GM19099 (cell line): Measurements from ENCODE around the gene WDR59.

Experiments
- POLR2A ChIP-seq: IDR thresholded peaks from 3 replicates; pipeline ENCODE4 v1.6.1; 2011; ENCODE audit warnings: low read depth; ENCODE audit not compliant: insufficient read length; ENCODE audit errors: extremely low read depth

The WDR59 gene

GRCh38 chr16:74865922-74866598 lies 118.9 kb downstream of the WDR59 start:
- TF ChIP-seq POLR2A: no peak

DNA sequence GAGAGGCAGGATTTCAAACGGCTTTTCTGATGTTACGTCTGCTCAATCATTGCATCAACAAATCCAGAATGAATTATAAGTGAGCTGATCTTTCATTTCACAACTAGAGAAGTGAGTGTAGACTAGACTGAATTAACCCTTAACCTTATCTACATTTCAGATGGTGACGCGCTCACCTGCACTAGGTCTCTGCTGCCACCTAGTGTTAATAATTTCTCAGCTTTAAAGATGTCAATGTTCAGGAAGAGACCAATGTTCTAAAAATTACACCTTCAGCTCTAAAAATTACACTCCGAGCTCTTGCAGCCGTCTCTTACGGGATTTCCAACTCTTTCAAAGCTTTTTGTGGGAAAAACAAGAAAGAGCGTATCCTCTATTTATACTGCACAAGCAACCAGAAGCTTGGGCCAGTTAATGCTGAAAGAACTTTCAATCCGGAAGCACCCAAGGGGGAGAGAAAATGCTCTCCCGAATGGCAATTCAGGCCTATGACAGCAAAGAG lies 122.1 kb downstream of the WDR59 start:
- no peak for TF ChIP-seq POLR2A

DNA sequence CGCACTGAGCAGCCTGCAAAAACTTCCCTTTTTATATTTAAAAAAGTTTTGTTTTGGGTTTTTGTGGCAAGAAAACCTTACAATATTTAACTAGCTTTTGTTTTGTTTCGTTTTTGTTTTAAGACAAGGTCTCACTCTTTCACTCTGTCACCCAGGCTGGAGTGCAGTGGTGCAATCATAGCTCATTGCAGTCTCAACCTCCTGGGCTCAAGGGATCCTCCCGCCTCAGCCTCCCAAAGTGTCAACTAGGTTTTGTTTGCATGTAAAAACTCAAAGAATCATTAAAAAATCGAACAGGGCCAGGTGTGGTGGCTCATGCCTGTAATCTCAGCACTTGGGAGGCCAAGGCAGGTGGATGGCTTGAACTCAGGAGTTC lies 132.4 kb downstream of the WDR59 start:
- TF ChIP-seq POLR2A: no peak

- no peak for TF ChIP-seq POLR2A
These were observed 134.9 kb downstream of the WDR59 start for GRCh38 chr16:74850027-74850426.

- TF ChIP-seq POLR2A: no peak
These were observed 137.7 kb downstream of the WDR59 start for GRCh38 chr16:74847202-74847601.

DNA sequence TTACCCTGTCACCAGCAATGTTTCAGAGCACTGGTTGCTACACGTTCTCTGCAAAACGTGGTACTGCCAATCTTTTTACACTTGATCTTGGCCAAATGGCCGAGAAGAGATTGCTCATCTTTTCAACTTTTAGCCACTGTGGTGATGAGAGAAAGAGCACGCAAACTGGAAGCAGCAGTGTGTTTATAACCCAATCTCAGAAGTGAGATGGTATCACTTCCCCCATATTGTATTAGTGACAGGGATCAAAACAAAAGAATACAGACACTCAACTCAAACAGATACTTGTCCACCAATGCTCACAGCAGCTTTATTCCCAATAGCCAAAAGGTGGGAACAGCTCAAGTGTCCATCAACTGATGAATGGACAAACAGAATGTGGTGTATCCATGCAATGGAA lies 138.2 kb downstream of the WDR59 start:
- TF ChIP-seq POLR2A: no peak

- no peak for TF ChIP-seq POLR2A
These were observed 140.6 kb downstream of the WDR59 start for GRCh38 chr16:74844041-74844980.

- no peak for TF ChIP-seq POLR2A
These were observed 142.5 kb downstream of the WDR59 start for GRCh38 chr16:74842413-74842812.

GRCh38 chr16:74841904-74842303 lies 143.0 kb downstream of the WDR59 start:
- TF ChIP-seq POLR2A: no peak

GRCh38 chr16:74841469-74841868 lies 143.5 kb downstream of the WDR59 start:
- TF ChIP-seq POLR2A: no peak

GRCh38 chr16:74837056-74837455 lies 147.9 kb downstream of the WDR59 start:
- TF ChIP-seq POLR2A: no peak

- TF ChIP-seq POLR2A: no peak
These were observed 148.7 kb downstream of the WDR59 start for GRCh38 chr16:74836111-74836671.

GRCh38 chr16:74832228-74832627 lies 152.7 kb downstream of the WDR59 start:
- no peak for TF ChIP-seq POLR2A

DNA sequence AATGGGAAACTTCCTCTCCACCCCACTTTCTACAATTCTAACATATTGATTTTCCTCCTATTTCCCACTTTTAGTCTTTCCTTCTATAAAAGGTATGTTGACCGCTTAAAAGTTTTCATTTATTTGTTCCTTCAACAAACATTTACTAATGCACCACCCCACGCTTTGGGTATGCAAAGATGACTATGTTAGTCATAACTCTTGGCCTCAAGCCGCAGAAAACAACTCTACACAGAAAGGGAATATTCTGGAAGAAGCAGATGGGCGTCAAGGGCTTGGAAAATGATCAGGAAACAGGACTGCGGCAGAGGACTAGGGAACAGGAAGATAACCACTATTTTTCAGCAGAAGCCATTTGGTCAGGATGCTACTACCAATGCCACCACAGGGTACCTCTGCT lies 153.5 kb downstream of the WDR59 start:
- TF ChIP-seq POLR2A: no peak

- no peak for TF ChIP-seq POLR2A
These were observed 154.3 kb downstream of the WDR59 start for GRCh38 chr16:74830648-74831047.
